Measurements from ENCODE around the gene CHD1L.
A peak's percentile ranks its signal among the peaks of the same experiment; 100 is the strongest.
"Not testable (repeated sequence)": the region's sequence is repeated elsewhere in the genome, so short reads cannot be mapped to it uniquely, and the experiment has no call there.

CHD1L gene

DNA sequence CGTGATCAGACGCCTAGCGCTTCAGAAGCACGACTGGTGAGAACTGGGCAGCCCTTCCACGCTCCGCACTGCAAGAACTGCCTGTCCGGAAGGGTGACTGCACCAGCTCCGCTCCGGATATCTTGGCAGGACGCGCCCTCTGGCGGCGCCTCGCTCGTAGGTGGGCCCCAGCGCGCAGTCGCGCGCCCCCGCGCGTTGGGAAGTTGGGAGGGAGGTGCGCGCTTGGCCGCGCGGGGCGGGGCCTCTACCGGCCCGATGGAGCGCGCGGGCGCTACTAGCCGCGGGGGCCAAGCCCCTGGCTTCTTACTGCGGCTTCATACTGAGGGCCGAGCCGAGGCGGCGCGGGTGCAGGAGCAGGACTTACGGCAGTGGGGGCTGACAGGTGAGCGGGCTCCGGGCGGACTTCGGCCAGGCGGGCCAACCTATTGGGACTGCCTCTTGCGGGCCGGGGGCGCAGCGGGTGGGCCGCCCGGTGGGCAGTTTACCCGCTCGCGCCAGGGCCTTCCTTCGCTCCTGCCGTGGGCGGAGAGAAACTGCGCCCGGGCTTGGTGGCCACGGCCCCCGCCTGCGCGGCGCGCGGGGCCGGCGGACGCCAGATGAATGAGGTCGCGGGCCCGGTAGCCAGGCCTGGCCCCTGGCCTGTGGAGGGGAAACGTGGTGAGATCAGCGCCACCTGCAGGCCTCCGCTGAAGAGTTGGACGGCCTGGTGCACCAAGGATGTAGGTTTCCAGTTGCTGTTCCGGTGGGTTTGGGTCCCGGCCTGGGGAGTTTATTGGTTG, at the start of gene CHD1L:
Gene CHD1L, plus strand, starts transcription at position 236 of the 779 bp plus-strand sequence. Its CDS starts 20 bp downstream, at position 256.
- in situ Hi-C loops (cut with HindIII; ENCODE audit: low pct_ligation_motif_present, low pct_unique_long_range_greater_than_20kb, low sequenced_read_pairs): no loop called here
- DNase-seq: peak; percentile 96

DNA sequence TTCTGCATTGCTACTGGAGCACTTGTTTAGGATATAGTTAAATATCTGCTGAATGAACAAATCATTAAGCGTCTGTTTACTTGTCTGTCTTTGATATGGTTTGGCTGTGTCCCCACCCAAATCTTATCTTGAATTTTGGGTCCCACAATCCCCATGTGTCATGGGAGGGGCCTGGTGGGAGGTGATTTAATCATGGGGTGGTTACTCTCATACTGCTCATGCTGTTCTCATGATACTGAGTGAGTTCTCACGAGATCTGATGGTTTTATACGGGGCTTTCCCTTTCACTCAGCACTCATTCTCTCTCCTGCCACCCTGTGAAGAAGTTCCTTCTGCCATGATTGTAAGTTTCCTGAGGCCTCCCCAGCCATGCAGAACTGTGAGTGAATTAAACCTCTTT, 45.2 kb upstream of the CHD1L start:
- DNase-seq; in situ Hi-C loops (cut with HindIII; ENCODE audit: low pct_ligation_motif_present, low pct_unique_long_range_greater_than_20kb, low sequenced_read_pairs): not testable (repeated sequence)

- peak; percentile 64 for DNase-seq
- in situ Hi-C loops (cut with HindIII; ENCODE audit: low pct_ligation_motif_present, low pct_unique_long_range_greater_than_20kb, low sequenced_read_pairs): no loop called here
These were observed 41.2 kb upstream of the CHD1L start for GRCh38 chr1:147201276-147201675.

DNA sequence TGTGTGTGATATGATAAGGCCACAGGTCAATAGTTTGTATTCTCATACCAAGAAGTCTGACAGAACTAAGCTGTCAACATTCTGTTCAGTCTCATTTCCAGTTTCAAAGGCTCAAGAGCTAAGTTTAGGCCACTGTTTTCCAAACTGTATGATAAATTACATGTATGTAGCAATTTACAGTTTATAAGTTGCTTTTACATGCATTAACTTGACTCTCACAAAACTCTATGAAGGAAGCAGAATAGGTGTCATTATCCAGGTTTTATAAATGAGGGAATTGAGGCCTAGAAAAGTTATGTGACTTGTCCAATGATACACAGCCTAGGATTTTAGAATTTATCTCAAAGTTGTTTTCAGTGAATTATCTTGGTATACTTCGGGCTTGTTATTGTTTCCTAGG, 40.7 kb upstream of the CHD1L start:
- in situ Hi-C loops (cut with HindIII; ENCODE audit: low pct_ligation_motif_present, low pct_unique_long_range_greater_than_20kb, low sequenced_read_pairs): no loop called here
- DNase-seq: no peak

GRCh38 chr1:147202576-147202975, 39.9 kb upstream of the CHD1L start:
- in situ Hi-C loops (cut with HindIII; ENCODE audit: low pct_ligation_motif_present, low pct_unique_long_range_greater_than_20kb, low sequenced_read_pairs): no loop called here
- no peak for DNase-seq

DNA sequence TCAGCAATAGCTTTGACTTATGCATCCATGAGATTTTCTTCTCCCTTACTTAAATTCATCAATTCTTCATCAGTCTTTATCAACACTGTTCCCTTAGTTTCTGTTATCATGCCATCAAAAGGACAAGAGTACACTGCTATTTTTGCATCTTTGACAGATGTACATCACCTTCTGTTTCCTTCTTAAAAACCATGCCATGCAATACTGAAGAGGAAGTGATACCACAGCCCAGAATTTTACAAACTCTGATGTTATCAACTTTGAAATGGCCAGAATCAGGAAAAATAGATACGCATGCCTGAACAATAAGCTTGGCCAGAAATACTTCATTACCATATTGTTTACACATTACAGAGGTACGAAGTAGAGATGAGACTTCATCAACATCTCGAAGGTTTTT, 38.4 kb upstream of the CHD1L start:
- no peak for DNase-seq
- in situ Hi-C loops (cut with HindIII; ENCODE audit: low pct_ligation_motif_present, low pct_unique_long_range_greater_than_20kb, low sequenced_read_pairs): no loop called here

- in situ Hi-C loops (cut with HindIII; ENCODE audit: low pct_ligation_motif_present, low pct_unique_long_range_greater_than_20kb, low sequenced_read_pairs): no loop called here
- DNase-seq: no peak
These were observed 35.3 kb upstream of the CHD1L start for GRCh38 chr1:147207192-147207591.

GRCh38 chr1:147208619-147209018, 33.9 kb upstream of the CHD1L start:
- no peak for DNase-seq
- in situ Hi-C loops (cut with HindIII; ENCODE audit: low pct_ligation_motif_present, low pct_unique_long_range_greater_than_20kb, low sequenced_read_pairs): no loop called here

DNA sequence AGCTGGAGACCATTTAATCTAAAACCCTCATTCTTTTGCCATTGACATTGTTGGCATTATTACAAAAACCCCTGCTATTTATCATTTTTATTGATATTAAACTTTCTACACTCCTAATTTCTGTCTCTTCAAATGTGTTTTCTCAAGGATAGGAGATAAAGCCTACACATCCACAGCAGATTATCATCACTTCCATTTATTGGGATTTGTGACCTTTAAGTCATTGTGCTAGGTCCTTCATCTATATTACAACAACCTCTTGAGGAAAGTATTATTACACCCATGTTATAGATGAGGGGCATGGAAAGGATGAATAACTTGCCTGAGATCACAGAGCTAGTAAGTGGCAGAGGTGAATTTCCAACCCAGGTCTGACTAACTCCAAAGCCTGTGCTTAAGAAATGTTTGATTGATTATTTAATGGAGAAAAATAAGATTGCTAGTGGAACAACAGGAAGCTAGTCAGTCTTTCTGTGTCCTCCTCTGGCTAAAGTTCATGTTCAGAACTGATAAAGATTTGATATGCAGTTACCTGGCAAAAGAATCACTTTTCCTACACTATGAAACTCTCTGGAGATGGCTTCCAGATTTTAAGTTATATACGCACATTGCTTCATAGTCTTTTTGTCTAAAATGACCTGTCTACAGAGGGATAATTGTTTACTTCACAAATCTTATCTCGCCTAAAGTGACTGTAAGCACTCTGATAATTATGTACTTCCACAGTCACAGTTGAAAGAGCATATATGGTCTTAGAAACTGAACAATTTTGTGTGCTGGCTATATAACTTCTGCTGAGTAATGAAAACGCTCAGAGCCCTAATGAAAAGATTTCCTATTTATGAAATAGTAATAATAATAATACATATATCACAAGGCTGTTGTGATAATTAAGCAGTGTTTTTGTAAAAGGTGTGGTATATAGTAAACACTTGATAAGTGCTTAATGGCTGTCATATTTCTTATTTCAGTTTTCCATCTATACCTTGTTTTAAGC, 32.4 kb upstream of the CHD1L start:
- in situ Hi-C loops (cut with HindIII; ENCODE audit: low pct_ligation_motif_present, low pct_unique_long_range_greater_than_20kb, low sequenced_read_pairs): no loop called here

DNA sequence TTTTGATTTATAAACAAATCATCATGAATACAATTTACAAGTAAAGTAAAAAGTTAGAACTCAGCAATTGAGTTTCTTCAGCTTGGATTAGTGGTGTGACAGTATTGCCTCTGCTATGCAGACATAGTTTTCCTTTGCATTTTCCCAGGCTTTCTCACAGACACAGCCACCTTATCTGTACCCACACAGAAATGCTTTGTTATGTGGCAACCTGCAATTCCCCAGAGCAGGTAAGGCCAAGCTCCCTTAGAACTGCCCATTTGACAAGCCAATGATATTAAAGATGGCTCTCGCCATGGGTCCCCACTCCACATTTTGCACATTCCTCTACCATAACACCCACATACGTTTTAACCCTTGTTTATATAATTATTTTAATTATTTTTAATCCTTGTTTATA, 31.5 kb upstream of the CHD1L start:
- in situ Hi-C loops (cut with HindIII; ENCODE audit: low pct_ligation_motif_present, low pct_unique_long_range_greater_than_20kb, low sequenced_read_pairs): no loop called here
- no peak for DNase-seq

More for the DNA sequence above, 32.4 kb upstream of the CHD1L start:
- DNase-seq: no peak

- in situ Hi-C loops (cut with HindIII; ENCODE audit: low pct_ligation_motif_present, low pct_unique_long_range_greater_than_20kb, low sequenced_read_pairs): no loop called here
- DNase-seq: no peak
These were observed 30.9 kb upstream of the CHD1L start for GRCh38 chr1:147211577-147211976.

GRCh38 chr1:147213271-147213670, 29.2 kb upstream of the CHD1L start:
- in situ Hi-C loops (cut with HindIII; ENCODE audit: low pct_ligation_motif_present, low pct_unique_long_range_greater_than_20kb, low sequenced_read_pairs): no loop called here
- no peak for DNase-seq

- DNase-seq: no peak
- in situ Hi-C loops (cut with HindIII; ENCODE audit: low pct_ligation_motif_present, low pct_unique_long_range_greater_than_20kb, low sequenced_read_pairs): no loop called here
These were observed 28.2 kb upstream of the CHD1L start for GRCh38 chr1:147214325-147214724.

- DNase-seq: no peak
- in situ Hi-C loops (cut with HindIII; ENCODE audit: low pct_ligation_motif_present, low pct_unique_long_range_greater_than_20kb, low sequenced_read_pairs): no loop called here
These were observed 27.5 kb upstream of the CHD1L start for GRCh38 chr1:147214842-147215539.

GRCh38 chr1:147215540-147215916, 27.0 kb upstream of the CHD1L start:
- no peak for DNase-seq
- in situ Hi-C loops (cut with HindIII; ENCODE audit: low pct_ligation_motif_present, low pct_unique_long_range_greater_than_20kb, low sequenced_read_pairs): no loop called here

- no peak for DNase-seq
- in situ Hi-C loops (cut with HindIII; ENCODE audit: low pct_ligation_motif_present, low pct_unique_long_range_greater_than_20kb, low sequenced_read_pairs): no loop called here
These were observed 26.4 kb upstream of the CHD1L start for GRCh38 chr1:147216124-147216523.

- in situ Hi-C loops (cut with HindIII; ENCODE audit: low pct_ligation_motif_present, low pct_unique_long_range_greater_than_20kb, low sequenced_read_pairs): no loop called here
- no peak for DNase-seq
These were observed 25.3 kb upstream of the CHD1L start for GRCh38 chr1:147217141-147217540.

DNA sequence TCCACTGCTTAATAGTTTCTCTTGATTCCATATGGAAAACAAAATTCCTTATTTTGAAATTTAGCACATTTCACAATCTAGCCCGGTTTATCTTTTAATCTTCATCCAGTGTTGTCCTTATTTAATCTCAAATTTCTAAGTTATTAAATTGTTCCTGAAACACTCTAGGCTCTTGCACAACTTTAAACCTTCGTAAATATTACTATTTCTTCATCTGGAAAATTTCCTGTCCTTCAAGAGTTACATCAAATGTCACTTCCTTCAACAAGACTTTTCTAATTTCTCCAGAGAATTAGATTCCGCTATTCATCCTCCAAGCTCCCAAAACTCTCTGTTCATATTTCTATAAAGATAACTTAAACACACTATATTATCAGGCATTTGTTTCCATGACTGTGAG, 23.9 kb upstream of the CHD1L start:
- DNase-seq: no peak

More for the DNA sequence above, 23.9 kb upstream of the CHD1L start:
- in situ Hi-C loops (cut with HindIII; ENCODE audit: low pct_ligation_motif_present, low pct_unique_long_range_greater_than_20kb, low sequenced_read_pairs): no loop called here

Data from ACHN (cell line).